Uterus (tissue), 2 donors: ENCODE data around the gene CLEC4M.

Experiments used
- POLR2A ChIP-seq, 2 donors: fragments of 450-650 bp; IDR thresholded peaks; one replicate each; pipeline ENCODE4 v1.6.1; 2016; ENCODE audit warnings: antibody characterized with exemption in 2 of 2, mild to moderate bottlenecking in 1 of 2, moderate library complexity in 1 of 2
- TF ChIP-seq, protein P1 (sequence below), 4 experiments: fragments of 200-600 bp in 2 of 4; fragments of 450-650 bp in 2 of 4; sonication (generic) in 2 of 4; IDR thresholded peaks; one replicate each; pipeline ENCODE4 v1.5.1; 2016 to 2019; ENCODE audit warnings: antibody characterized with exemption in 4 of 4, mild to moderate bottlenecking in 2 of 4, moderate library complexity in 1 of 4

DNA sequence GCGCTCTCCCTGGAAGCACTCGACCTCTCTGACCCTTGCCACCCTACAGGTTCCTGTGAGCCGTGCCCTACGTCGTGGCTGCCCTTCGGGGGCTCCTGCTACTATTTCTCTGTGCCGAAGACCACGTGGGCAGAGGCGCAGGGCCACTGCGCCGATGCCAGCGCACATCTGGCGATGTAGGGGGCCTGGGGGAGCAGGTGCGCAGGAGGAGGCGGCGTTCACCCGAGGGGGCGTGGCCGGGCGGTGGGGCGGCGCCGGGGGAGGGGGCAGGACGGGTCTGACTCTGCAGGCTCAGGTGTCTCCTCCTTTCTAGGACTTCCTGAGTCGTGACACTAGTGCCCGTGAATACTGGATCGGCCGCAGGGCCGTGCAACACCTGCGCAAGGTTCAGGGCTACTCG is 26.4 kb downstream of the CLEC4M start:
- TF ChIP-seq, protein P1, sequence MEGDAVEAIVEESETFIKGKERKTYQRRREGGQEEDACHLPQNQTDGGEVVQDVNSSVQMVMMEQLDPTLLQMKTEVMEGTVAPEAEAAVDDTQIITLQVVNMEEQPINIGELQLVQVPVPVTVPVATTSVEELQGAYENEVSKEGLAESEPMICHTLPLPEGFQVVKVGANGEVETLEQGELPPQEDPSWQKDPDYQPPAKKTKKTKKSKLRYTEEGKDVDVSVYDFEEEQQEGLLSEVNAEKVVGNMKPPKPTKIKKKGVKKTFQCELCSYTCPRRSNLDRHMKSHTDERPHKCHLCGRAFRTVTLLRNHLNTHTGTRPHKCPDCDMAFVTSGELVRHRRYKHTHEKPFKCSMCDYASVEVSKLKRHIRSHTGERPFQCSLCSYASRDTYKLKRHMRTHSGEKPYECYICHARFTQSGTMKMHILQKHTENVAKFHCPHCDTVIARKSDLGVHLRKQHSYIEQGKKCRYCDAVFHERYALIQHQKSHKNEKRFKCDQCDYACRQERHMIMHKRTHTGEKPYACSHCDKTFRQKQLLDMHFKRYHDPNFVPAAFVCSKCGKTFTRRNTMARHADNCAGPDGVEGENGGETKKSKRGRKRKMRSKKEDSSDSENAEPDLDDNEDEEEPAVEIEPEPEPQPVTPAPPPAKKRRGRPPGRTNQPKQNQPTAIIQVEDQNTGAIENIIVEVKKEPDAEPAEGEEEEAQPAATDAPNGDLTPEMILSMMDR (IDR thresholded peaks at IDR 0.05), result no peak
- no peak for TF ChIP-seq POLR2A (IDR thresholded peaks at IDR 0.05)
